Liver (tissue), 9 donors: Measurements from ENCODE around the gene HPDL. TPM values are rescaled to one million over a fixed set of nuclear protein-coding genes. Genes with fewer than 3 reads are reported as not detected.

ENCODE experiments used
- DNase-seq: peaks from one replicate; pipeline ENCODE4 v3.0.0-alpha.2; 2017; ENCODE audit warnings: low spot score
- H3K27ac ChIP-seq, 2 donors: one replicate each; pipeline ENCODE4 v1.7.0; 2013; ENCODE audit warnings: inconsistent platforms in 2 of 2, low read length in 2 of 2, control low read depth in 1 of 2, low read depth in 1 of 2, mild to moderate bottlenecking in 1 of 2
- H3K27me3 ChIP-seq, 4 donors: one replicate each; pipeline versions ENCODE4 v1.6.1 to v1.7.0; 2013; ENCODE audit warnings: low read length in 3 of 4, inconsistent platforms in 1 of 4, mild to moderate bottlenecking in 1 of 4, moderate library complexity in 1 of 4; ENCODE audit not compliant: control insufficient read depth in 4 of 4, insufficient read depth in 4 of 4
- H3K36me3 ChIP-seq, 4 donors: one replicate each; pipeline versions ENCODE4 v1.6.1 to v1.7.0; 2013; ENCODE audit warnings: low read length in 3 of 4, mild to moderate bottlenecking in 3 of 4, low read depth in 1 of 4, moderate library complexity in 1 of 4; ENCODE audit not compliant: control insufficient read depth in 4 of 4, insufficient read depth in 3 of 4
- H3K4me1 ChIP-seq, 4 donors: one replicate each; pipeline versions ENCODE4 v1.6.1 to v1.7.0; 2013; ENCODE audit warnings: low read length in 3 of 4, mild to moderate bottlenecking in 3 of 4, moderate library complexity in 1 of 4; ENCODE audit not compliant: control insufficient read depth in 4 of 4, insufficient read depth in 4 of 4
- H3K4me3 ChIP-seq, 3 donors: one replicate each; pipeline versions ENCODE4 v1.6.1 to v1.7.0; 2013; ENCODE audit warnings: low read length in 3 of 3, control low read depth in 1 of 3, low read depth in 1 of 3, mild to moderate bottlenecking in 1 of 3
- H3K9ac ChIP-seq, 2 donors: one replicate each; pipeline ENCODE4 v1.7.0; 2013; ENCODE audit warnings: low read length in 2 of 2, mild to moderate bottlenecking in 2 of 2, moderate library complexity in 2 of 2, control low read depth in 1 of 2, low read depth in 1 of 2
- H3K9me3 ChIP-seq, 4 donors: one replicate each; pipeline versions ENCODE4 v1.6.1 to v1.7.0; 2013; ENCODE audit warnings: low read length in 3 of 4; ENCODE audit not compliant: control insufficient read depth in 4 of 4
- FOXA1 ChIP-seq: IDR thresholded peaks from 2 replicates; pipeline ENCODE4 v1.6.1; 2016; ENCODE audit warnings: antibody characterized with exemption
- GABPA ChIP-seq, 2 donors: IDR thresholded peaks in 1 of 2; conservative IDR thresholded peaks in 1 of 2; 2 replicates each; pipeline ENCODE4 v1.6.1; 2016; ENCODE audit warnings: antibody characterized with exemption in 2 of 2, mild to moderate bottlenecking in 1 of 2, moderate library complexity in 1 of 2
- HNF4A ChIP-seq, 2 donors: conservative IDR thresholded peaks; 2 replicates each; pipeline ENCODE4 v1.6.1; 2016; ENCODE audit warnings: antibody characterized with exemption in 2 of 2, mild to moderate bottlenecking in 2 of 2
- JUND ChIP-seq, 2 donors: IDR thresholded peaks; 2 replicates each; pipeline ENCODE4 v1.6.1; 2016; ENCODE audit warnings: antibody characterized with exemption in 2 of 2
- MAX ChIP-seq: IDR thresholded peaks from 2 replicates; pipeline ENCODE4 v1.6.1; 2016; ENCODE audit warnings: antibody characterized with exemption
- NR2F2 ChIP-seq: IDR thresholded peaks from 2 replicates; pipeline ENCODE4 v1.6.1; 2016; ENCODE audit warnings: antibody characterized with exemption
- RAD21 ChIP-seq, 2 donors: IDR thresholded peaks; 2 replicates each; pipeline ENCODE4 v1.6.1; 2016; ENCODE audit warnings: antibody characterized with exemption in 2 of 2, mild to moderate bottlenecking in 2 of 2
- RXRA ChIP-seq, 2 donors: IDR thresholded peaks; 2 replicates each; pipeline ENCODE4 v1.6.1; 2017 to 2018; ENCODE audit warnings: antibody characterized with exemption in 2 of 2, mild to moderate bottlenecking in 1 of 2
- SP1 ChIP-seq: IDR thresholded peaks from 2 replicates; pipeline ENCODE4 v1.6.1; 2018; ENCODE audit warnings: antibody characterized with exemption, mild to moderate bottlenecking
- TAF1 ChIP-seq: conservative IDR thresholded peaks from 2 replicates; pipeline ENCODE4 v1.6.1; 2016; ENCODE audit warnings: antibody characterized with exemption, mild to moderate bottlenecking
- YY1 ChIP-seq: IDR thresholded peaks from 2 replicates; pipeline ENCODE4 v1.6.1; 2016; ENCODE audit warnings: antibody characterized with exemption, mild to moderate bottlenecking
- WGBS: extraction: QIAGEN DNeasy Blood & Tissue Kit; methylation state at CpG from one replicate; pipeline ENCODE4 v1.1.7; 2013; 5-methylcytosine and 5-hydroxymethylcytosine counted together
- polyA plus RNA-seq, 2 donors: library from polyadenylated mRNA; stranded (reverse) in 1 of 2; unstranded in 1 of 2; fragments of 200-250 nt in 1 of 2; fragments of >200 nt in 1 of 2; fragmentation: Nextera tagmentation in 1 of 2; extraction: Ambion mirVana in 1 of 2; gene quantifications; one replicate each; pipeline versions ENCODE4 v1.2.1 to v1.2.3, GENCODE V29; 2013 to 2015
- total RNA-seq, 2 donors: library from RNA; depleted of rRNA; stranded (reverse); fragments of >200 nt; gene quantifications; one replicate each; pipeline ENCODE4 v1.2.3, GENCODE V29; 2014
- TF ChIP-seq, protein P1 (sequence below): IDR thresholded peaks from 2 replicates; pipeline ENCODE4 v1.6.1; 2016; ENCODE audit warnings: antibody characterized with exemption, mild to moderate bottlenecking
- TF ChIP-seq, protein P2 (sequence below): IDR thresholded peaks from 2 replicates; pipeline ENCODE4 v1.6.1; 2016; ENCODE audit warnings: antibody characterized with exemption
- TF ChIP-seq, protein P3 (sequence below): fragments of 150-350 bp; IDR thresholded peaks from 2 replicates; pipeline ENCODE4 v1.5.1; 2017; ENCODE audit warnings: improper control_type of control experiment, low read depth, low read length; ENCODE audit not compliant: missing input control
- TF ChIP-seq, protein P4 (sequence below): IDR thresholded peaks from 2 replicates; pipeline ENCODE4 v1.6.1; 2016; ENCODE audit warnings: antibody characterized with exemption
- donor health status: healthy.
- donor health status: healthy.
- donor health status: healthy.
- donor health status: healthy.
- donor health status: healthy.

The HPDL gene
- total and polyA plus RNA-seq, 4 donors = 0.09 to 5.2 (median 0.15) TPM; not detected in 1

DNA sequence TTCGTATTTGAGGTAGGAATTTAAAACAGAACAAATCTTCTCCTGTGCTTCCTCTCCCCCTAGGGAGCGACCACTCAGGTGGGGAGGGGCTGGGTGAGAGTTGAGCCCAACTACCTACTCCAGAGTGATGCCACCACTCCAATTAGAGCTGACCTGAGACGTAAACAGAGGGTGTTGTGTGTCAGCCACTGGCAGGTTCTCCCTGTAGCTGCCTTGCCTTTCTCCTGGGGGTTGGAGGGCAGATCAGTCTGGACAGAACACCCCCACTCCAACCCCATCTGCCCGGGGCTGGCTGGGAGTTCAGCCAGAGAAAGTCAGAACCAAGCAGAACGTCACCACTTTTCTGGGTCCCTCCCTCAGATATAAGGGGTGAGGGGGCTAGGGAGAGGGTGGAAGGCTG, 2.0 kb downstream of the HPDL start (continued):
- TF ChIP-seq, protein P1, sequence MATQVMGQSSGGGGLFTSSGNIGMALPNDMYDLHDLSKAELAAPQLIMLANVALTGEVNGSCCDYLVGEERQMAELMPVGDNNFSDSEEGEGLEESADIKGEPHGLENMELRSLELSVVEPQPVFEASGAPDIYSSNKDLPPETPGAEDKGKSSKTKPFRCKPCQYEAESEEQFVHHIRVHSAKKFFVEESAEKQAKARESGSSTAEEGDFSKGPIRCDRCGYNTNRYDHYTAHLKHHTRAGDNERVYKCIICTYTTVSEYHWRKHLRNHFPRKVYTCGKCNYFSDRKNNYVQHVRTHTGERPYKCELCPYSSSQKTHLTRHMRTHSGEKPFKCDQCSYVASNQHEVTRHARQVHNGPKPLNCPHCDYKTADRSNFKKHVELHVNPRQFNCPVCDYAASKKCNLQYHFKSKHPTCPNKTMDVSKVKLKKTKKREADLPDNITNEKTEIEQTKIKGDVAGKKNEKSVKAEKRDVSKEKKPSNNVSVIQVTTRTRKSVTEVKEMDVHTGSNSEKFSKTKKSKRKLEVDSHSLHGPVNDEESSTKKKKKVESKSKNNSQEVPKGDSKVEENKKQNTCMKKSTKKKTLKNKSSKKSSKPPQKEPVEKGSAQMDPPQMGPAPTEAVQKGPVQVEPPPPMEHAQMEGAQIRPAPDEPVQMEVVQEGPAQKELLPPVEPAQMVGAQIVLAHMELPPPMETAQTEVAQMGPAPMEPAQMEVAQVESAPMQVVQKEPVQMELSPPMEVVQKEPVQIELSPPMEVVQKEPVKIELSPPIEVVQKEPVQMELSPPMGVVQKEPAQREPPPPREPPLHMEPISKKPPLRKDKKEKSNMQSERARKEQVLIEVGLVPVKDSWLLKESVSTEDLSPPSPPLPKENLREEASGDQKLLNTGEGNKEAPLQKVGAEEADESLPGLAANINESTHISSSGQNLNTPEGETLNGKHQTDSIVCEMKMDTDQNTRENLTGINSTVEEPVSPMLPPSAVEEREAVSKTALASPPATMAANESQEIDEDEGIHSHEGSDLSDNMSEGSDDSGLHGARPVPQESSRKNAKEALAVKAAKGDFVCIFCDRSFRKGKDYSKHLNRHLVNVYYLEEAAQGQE = no peak
- no peak for TF ChIP-seq YY1
- TF ChIP-seq SP1 = no peak
- no peak for TF ChIP-seq NR2F2
- TF ChIP-seq HNF4A (conservative IDR thresholded peaks at IDR 0.05) = no peak
- TF ChIP-seq RXRA (IDR thresholded peaks at IDR 0.05) = no peak

- WGBS = 88% methylated on average over 4 of the region's 4 CpGs
- Histone ChIP-seq H3K9me3 (no peaks in the 10 kb centered on the region), H3K4me1 (peaks cover 3 to 13% (median 7%) of the 10 kb centered on the region in 4 donors), H3K27me3 (no peaks in the 10 kb centered on the region), H3K36me3 (peaks cover 2 to 25% (median 6%) of the 10 kb centered on the region in 4 donors), H3K9ac (no peak overlapping the region), H3K4me3 (no peak overlapping the region), H3K27ac (no peak overlapping the region)
- TF ChIP-seq RAD21 (IDR thresholded peaks at IDR 0.05) (no peak), NR2F2 (no peak), GABPA (IDR thresholded peaks at IDR 0.05 in 1 of 2, conservative IDR thresholded peaks at IDR 0.05 in 1 of 2) (no peak), TAF1 (no peak), JUND (IDR thresholded peaks at IDR 0.05) (no peak), YY1 (no peak), MAX (no peak), FOXA1 (no peak)
- TF ChIP-seq, protein P2, sequence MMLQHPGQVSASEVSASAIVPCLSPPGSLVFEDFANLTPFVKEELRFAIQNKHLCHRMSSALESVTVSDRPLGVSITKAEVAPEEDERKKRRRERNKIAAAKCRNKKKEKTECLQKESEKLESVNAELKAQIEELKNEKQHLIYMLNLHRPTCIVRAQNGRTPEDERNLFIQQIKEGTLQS = no peak
- TF ChIP-seq, protein P3, sequence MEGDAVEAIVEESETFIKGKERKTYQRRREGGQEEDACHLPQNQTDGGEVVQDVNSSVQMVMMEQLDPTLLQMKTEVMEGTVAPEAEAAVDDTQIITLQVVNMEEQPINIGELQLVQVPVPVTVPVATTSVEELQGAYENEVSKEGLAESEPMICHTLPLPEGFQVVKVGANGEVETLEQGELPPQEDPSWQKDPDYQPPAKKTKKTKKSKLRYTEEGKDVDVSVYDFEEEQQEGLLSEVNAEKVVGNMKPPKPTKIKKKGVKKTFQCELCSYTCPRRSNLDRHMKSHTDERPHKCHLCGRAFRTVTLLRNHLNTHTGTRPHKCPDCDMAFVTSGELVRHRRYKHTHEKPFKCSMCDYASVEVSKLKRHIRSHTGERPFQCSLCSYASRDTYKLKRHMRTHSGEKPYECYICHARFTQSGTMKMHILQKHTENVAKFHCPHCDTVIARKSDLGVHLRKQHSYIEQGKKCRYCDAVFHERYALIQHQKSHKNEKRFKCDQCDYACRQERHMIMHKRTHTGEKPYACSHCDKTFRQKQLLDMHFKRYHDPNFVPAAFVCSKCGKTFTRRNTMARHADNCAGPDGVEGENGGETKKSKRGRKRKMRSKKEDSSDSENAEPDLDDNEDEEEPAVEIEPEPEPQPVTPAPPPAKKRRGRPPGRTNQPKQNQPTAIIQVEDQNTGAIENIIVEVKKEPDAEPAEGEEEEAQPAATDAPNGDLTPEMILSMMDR = no peak
- TF ChIP-seq, protein P1 = no peak
- TF ChIP-seq, protein P4, sequence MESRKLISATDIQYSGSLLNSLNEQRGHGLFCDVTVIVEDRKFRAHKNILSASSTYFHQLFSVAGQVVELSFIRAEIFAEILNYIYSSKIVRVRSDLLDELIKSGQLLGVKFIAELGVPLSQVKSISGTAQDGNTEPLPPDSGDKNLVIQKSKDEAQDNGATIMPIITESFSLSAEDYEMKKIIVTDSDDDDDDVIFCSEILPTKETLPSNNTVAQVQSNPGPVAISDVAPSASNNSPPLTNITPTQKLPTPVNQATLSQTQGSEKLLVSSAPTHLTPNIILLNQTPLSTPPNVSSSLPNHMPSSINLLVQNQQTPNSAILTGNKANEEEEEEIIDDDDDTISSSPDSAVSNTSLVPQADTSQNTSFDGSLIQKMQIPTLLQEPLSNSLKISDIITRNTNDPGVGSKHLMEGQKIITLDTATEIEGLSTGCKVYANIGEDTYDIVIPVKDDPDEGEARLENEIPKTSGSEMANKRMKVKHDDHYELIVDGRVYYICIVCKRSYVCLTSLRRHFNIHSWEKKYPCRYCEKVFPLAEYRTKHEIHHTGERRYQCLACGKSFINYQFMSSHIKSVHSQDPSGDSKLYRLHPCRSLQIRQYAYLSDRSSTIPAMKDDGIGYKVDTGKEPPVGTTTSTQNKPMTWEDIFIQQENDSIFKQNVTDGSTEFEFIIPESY = no peak
- no peak for DNase-seq
Observed at GRCh38 chr1:45329445-45329844, 2.8 kb downstream of the HPDL start.
